ENCODE results near the gene DNAJC17.

The DNAJC17 gene

DNA sequence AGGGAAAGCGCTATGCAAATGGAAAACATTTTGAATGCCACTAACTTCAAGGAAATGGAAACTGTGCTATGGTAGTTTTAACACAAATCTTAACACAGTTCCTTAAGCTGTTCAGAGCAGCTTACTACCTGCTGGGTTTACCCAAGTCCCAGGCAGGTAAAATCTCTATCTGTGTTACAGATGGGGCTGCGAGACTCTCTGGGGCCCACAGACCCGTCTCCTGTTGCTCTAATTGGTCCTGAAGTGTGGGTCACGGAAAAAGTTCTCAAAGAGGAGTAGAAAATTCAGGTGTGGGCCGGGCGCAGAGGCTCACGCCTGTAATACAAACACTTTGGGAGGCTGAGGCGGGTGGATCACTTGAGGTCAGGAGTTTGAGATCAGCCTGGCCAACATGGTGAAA lies 17.3 kb downstream of the DNAJC17 start:
- ChIA-PET CTCF (interaction anchor here (1.5 to 3.3 kb wide), 2 partner anchors 20 to 68 kb away, joined by 3 to 18 read pairs; partner anchors contain the start of gene C15orf62), POLR2A (no interaction called here)

DNA sequence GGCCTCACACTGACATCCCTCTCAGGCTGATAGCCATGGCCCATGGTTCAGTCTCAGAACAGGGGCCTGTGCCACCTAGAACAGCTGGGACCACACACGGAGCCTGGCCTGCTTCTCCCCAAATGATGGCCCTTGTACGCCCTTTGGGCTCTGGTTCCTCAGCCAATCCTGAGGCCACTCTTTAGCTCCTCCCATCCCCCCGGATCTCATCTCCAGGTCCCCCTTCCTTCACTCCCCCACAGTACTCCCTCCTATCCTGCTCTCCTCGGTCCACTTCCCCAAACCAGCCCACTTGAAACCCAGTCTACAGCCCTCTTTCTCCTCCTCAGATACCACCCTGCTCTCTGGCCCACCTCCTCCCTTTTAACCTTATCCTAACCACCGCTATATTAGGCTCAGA lies 18.2 kb downstream of the DNAJC17 start:
- TF ChIP-seq, protein P1, sequence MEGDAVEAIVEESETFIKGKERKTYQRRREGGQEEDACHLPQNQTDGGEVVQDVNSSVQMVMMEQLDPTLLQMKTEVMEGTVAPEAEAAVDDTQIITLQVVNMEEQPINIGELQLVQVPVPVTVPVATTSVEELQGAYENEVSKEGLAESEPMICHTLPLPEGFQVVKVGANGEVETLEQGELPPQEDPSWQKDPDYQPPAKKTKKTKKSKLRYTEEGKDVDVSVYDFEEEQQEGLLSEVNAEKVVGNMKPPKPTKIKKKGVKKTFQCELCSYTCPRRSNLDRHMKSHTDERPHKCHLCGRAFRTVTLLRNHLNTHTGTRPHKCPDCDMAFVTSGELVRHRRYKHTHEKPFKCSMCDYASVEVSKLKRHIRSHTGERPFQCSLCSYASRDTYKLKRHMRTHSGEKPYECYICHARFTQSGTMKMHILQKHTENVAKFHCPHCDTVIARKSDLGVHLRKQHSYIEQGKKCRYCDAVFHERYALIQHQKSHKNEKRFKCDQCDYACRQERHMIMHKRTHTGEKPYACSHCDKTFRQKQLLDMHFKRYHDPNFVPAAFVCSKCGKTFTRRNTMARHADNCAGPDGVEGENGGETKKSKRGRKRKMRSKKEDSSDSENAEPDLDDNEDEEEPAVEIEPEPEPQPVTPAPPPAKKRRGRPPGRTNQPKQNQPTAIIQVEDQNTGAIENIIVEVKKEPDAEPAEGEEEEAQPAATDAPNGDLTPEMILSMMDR (IDR thresholded peaks at IDR 0.05; ENCODE audit: insufficient read depth, low read length, missing control alignments): no peak
- no peak for DNase-seq (ENCODE audit: low read depth, low spot score)
- ChIA-PET POLR2A (no interaction called here), CTCF (interaction anchor here (1.4 to 3.3 kb wide), 2 partner anchors 22 to 69 kb away, joined by 3 to 18 read pairs; no protein-coding TSS in a partner anchor)
- H3K4me3 ChIP-seq (ENCODE audit: low read depth, low read length): no peak overlapping the region

More for the DNA sequence above, 17.3 kb downstream of the DNAJC17 start:
- TF ChIP-seq, protein P1 (IDR thresholded peaks at IDR 0.05; ENCODE audit: insufficient read depth, low read length, missing control alignments): no peak
- no peak for DNase-seq (ENCODE audit: low read depth, low spot score)
- no peak overlapping the region for H3K4me3 ChIP-seq (ENCODE audit: low read depth, low read length)

DNA sequence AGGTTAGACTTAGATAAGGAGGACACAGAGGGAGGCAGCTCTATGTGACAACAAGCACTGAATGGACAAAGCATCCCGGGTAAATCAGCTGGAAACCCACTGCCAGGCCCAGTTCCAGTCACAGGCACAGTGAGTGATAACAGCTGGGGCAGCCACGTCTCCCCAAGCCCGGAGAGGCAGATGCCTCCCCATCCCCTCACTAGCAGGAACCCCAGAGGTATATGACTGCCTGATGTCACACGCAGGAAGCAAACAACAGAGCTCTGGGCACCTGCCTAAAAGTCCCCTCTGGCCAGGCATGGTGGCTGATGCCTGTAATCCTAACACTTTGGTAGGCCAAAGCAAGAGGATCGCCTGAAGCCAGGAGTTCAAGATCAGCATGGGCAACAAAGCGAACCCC lies 19.3 kb downstream of the DNAJC17 start:
- DNase-seq (ENCODE audit: low read depth, low spot score): no peak
- H3K4me3 ChIP-seq (ENCODE audit: low read depth, low read length): no peak overlapping the region
- ChIA-PET CTCF (interaction anchor here (0.8 to 3.3 kb wide), 5 partner anchors 21 to 106 kb away, joined by 3 to 18 read pairs (median 4); partner anchors contain the start of genes GCHFR and VPS18), POLR2A (no interaction called here)
- TF ChIP-seq, protein P1 (IDR thresholded peaks at IDR 0.05; ENCODE audit: insufficient read depth, low read length, missing control alignments): no peak

DNA sequence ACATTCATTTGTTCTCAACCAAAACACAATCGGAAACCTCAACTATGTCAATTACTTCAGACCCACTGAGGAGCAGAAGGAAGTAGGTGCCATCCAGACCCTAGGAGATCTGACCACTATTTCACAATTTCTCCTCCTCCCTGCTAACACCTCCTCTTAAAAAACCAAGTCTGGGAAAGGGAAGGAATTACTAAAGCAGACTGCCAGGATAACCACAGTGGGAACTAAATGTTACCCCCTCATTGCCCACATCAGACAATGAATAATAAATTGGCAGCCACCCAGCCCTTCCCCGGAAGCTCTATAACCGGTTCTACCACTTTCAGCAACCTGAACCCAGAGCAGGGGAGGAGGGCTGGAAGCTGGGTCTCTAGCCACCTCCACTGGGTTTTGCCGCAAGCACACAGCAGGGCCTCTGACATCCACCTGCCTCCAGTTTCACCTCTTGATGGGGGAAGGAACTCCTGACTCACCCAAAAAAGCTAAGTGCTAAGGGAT lies 19.9 kb downstream of the DNAJC17 start:
- no peak for DNase-seq (ENCODE audit: low read depth, low spot score)
- H3K4me3 ChIP-seq (ENCODE audit: low read depth, low read length): no peak overlapping the region
- ChIA-PET CTCF (interaction anchor here (0.8 to 3.3 kb wide), 5 partner anchors 23 to 106 kb away, joined by 3 to 18 read pairs (median 4); partner anchors contain the start of genes GCHFR and VPS18), POLR2A (no interaction called here)
- TF ChIP-seq, protein P1 (IDR thresholded peaks at IDR 0.05; ENCODE audit: insufficient read depth, low read length, missing control alignments): no peak

DNA sequence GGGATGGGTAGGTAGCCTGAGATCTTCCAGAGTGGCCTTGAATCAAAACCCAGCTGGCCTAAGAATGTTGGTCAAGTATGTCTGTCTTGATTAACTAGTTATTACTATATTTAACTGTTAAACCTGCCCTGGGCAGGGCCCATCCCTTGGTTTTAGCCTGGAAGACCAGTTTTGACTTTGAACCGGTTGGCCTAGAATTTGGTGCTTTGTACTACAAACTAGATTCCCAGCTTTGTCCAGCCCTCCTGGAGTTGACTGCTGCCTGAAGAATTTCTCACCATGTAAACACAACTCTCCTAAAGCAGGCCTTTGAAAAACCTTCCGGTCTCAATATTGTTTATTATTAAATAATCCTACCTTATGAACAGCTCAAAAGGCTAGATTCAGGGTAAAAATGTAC lies 21.5 kb downstream of the DNAJC17 start:
- CTCF ChIA-PET: interaction anchor here (0.7 to 2.1 kb wide), 8 partner anchors 15 to 109 kb away, joined by 3 to 11 read pairs (median 5); partner anchors contain the start of genes DNAJC17, VPS18 and ZFYVE19

DNA sequence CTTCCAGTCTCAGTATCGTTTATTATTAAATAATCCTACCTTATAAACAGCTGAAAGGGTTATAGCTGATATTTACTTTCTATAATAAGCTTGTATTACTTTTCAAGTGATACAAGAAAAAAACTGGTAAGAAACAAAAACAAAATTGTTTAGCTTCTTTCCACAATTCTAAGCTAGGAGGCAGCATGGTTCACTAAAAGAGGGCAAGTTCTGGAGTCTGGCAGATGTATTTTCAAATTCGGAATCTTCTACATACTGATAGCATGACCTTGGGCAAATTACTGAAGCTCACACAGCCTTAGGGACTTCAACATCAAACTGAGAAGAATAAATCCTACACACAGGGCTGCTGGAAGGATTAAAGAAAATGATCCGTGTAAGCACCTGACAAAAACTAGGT lies 22.1 kb downstream of the DNAJC17 start:
- DNase-seq (ENCODE audit: low read depth, low spot score): no peak
- ChIA-PET CTCF (interaction anchor here (0.8 to 2.1 kb wide), 7 partner anchors 14 to 109 kb away, joined by 3 to 11 read pairs (median 6); partner anchors contain the start of genes DNAJC17, VPS18 and ZFYVE19), POLR2A (no interaction called here)
- TF ChIP-seq, protein P1 (IDR thresholded peaks at IDR 0.05; ENCODE audit: insufficient read depth, low read length, missing control alignments): no peak
- no peak overlapping the region for H3K4me3 ChIP-seq (ENCODE audit: low read depth, low read length)

More for the DNA sequence above, 21.5 kb downstream of the DNAJC17 start:
- no peak for DNase-seq (ENCODE audit: low read depth, low spot score)
- H3K4me3 ChIP-seq (ENCODE audit: low read depth, low read length): no peak overlapping the region
- TF ChIP-seq, protein P1 (IDR thresholded peaks at IDR 0.05; ENCODE audit: insufficient read depth, low read length, missing control alignments): no peak
- POLR2A ChIA-PET: no interaction called here

Data from AG04449 (cell line).